Karpas-422 (cell line): Measurements from ENCODE around the gene TMEM51. TPM values are rescaled to one million over a fixed set of nuclear protein-coding genes. Genes with fewer than 3 reads are reported as not detected.

Experiments used
- DNase-seq: peaks from one replicate; pipeline ENCODE4 v3.0.0-alpha.2; 2015
- H2AFZ ChIP-seq: fragments of 200-600 bp; sonication (generic); 2 replicates; pipeline ENCODE4 v1.6.1; 2014; ENCODE audit warnings: antibody characterized with exemption, low read length, mixed read lengths
- H3K27ac ChIP-seq: fragments of 200-600 bp; sonication (generic); 2 replicates; pipeline ENCODE4 v1.5.1; 2014; ENCODE audit warnings: mild to moderate bottlenecking, low read length, moderate library complexity
- H3K27me3 ChIP-seq: fragments of 200-600 bp; sonication (generic); 2 replicates; pipeline ENCODE4 v1.6.1; 2014; ENCODE audit warnings: low read length, mixed read lengths
- H3K36me3 ChIP-seq: fragments of 200-600 bp; sonication (generic); 2 replicates; pipeline ENCODE4 v1.6.1; 2014; ENCODE audit warnings: low read length, mixed read lengths; ENCODE audit not compliant: insufficient read depth
- H3K4me1 ChIP-seq: fragments of 200-600 bp; sonication (generic); 2 replicates; pipeline ENCODE4 v1.6.1; 2014; ENCODE audit warnings: mild to moderate bottlenecking, low read length, mixed read lengths
- H3K4me2 ChIP-seq: fragments of 200-600 bp; sonication (generic); 2 replicates; pipeline ENCODE4 v1.6.1; 2014; ENCODE audit warnings: low read length, low read depth, mild to moderate bottlenecking; ENCODE audit not compliant: poor library complexity, severe bottlenecking
- H3K4me3 ChIP-seq: fragments of 200-600 bp; sonication (generic); 2 replicates; pipeline ENCODE4 v1.5.1; 2014; ENCODE audit warnings: mild to moderate bottlenecking, antibody characterized with exemption, low read length, mixed read lengths
- H3K79me2 ChIP-seq: fragments of 200-600 bp; sonication (generic); 2 replicates; pipeline ENCODE4 v1.6.1; 2014; ENCODE audit warnings: mild to moderate bottlenecking, low read length, mixed read lengths
- H3K9ac ChIP-seq: fragments of 200-600 bp; sonication (generic); 2 replicates; pipeline ENCODE4 v1.6.0; 2014; ENCODE audit warnings: low read length
- H3K9me2 ChIP-seq: fragments of 200-600 bp; sonication (generic), shearing (Covaris generic); replicated peaks from 2 replicates; pipeline ENCODE4 v1.6.0; 2014; ENCODE audit warnings: mild to moderate bottlenecking, low read length, moderate library complexity; ENCODE audit not compliant: insufficient read depth
- H3K9me3 ChIP-seq: fragments of 300-700, 200-600 bp; sonication (generic); 2 replicates; pipeline ENCODE4 v1.6.1; 2014; ENCODE audit warnings: low read length, mixed read lengths
- H4K20me1 ChIP-seq: fragments of 200-600 bp; sonication (generic); 2 replicates; pipeline ENCODE4 v1.6.1; 2014; ENCODE audit warnings: mild to moderate bottlenecking, antibody characterized with exemption, low read length, low read depth; ENCODE audit not compliant: insufficient read depth
- total RNA-seq: library from RNA; depleted of rRNA; stranded (reverse); fragments of >200 nt; shearing (Covaris generic); gene quantifications from 2 replicates; pipeline ENCODE4 v1.2.3, GENCODE V29; 2014; ENCODE audit warnings: low replicate concordance

TMEM51 gene
- total RNA-seq, 1 experiment from 2014 or later: not detected

DNA sequence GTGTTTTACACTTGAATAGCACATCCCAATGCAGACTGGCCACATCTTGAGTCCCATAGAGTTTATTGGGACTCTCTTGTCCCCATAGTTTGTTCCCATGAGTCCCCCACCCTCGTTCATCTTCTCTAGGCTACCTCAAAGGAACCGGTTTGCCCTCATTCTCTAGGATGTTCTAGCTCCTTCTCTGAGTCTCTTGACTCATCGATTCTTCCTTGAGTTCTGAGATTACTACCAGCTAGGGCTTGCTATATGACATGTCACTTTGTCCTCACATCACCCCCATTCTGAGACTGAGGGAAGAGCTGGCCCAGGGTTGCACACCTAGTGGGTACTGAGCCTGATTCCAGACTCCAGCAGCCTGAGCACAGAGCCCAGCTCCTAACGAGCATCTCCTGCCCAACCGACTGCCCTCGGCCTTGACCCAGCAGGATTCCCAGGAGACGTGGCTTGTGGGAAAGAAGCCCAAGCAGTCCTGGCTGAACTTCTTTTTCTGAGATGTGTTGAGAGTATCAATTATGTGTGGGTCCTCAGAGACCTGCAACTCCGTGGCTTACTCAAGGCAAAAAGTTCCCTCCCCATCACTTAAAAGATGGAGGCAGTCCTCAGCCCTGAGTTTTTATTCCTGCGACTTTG lies 42.0 kb downstream of the TMEM51 start:
- no peaks in the 10 kb centered on the region for H3K79me2 ChIP-seq
- H4K20me1 ChIP-seq: no peaks in the 10 kb centered on the region; the same call in 1 of the 2 replicates

GRCh38 chr1:15196069-15196468 lies 42.5 kb downstream of the TMEM51 start:
- Histone ChIP-seq H3K9me3 (no peaks in the 10 kb centered on the region), H3K79me2 (no peaks in the 10 kb centered on the region), H4K20me1 (no peaks in the 10 kb centered on the region; the same call in 1 of the 2 replicates), H3K9ac (no peak overlapping the region), H3K36me3 (no peaks in the 10 kb centered on the region), H3K9me2 (no peaks in the 10 kb centered on the region), H3K4me2 (no peak overlapping the region), H3K27me3 (no peaks in the 10 kb centered on the region), H2AFZ (no peak overlapping the region), H3K4me1 (peaks cover 22% of the 10 kb centered on the region), H3K27ac (no peak overlapping the region), H3K4me3 (no peak overlapping the region)
- no peak for DNase-seq

More for the DNA sequence above, 42.0 kb downstream of the TMEM51 start:
- H3K9me2 ChIP-seq: no peaks in the 10 kb centered on the region
- H2AFZ ChIP-seq: no peak overlapping the region
- no peak overlapping the region for H3K4me2 ChIP-seq
- H3K4me1 ChIP-seq: peaks cover 23% of the 10 kb centered on the region
- H3K9me3 ChIP-seq: no peaks in the 10 kb centered on the region
- H3K36me3 ChIP-seq: no peaks in the 10 kb centered on the region
- no peak overlapping the region for H3K9ac ChIP-seq
- H3K27me3 ChIP-seq: no peaks in the 10 kb centered on the region
- DNase-seq: no peak
- H3K4me3 ChIP-seq: no peak overlapping the region
- H3K27ac ChIP-seq: no peak overlapping the region

GRCh38 chr1:15196807-15197530 lies 43.4 kb downstream of the TMEM51 start:
- Histone ChIP-seq H3K36me3 (no peaks in the 10 kb centered on the region), H3K9ac (no peak overlapping the region), H3K27me3 (no peaks in the 10 kb centered on the region), H4K20me1 (no peaks in the 10 kb centered on the region; the same call in 1 of the 2 replicates), H3K4me2 (no peak overlapping the region), H2AFZ (no peak overlapping the region), H3K9me3 (no peaks in the 10 kb centered on the region), H3K79me2 (no peaks in the 10 kb centered on the region), H3K4me3 (no peak overlapping the region), H3K4me1 (peaks cover 13% of the 10 kb centered on the region), H3K27ac (no peak overlapping the region), H3K9me2 (no peaks in the 10 kb centered on the region)
- DNase-seq: no peak

GRCh38 chr1:15197591-15198447 lies 44.3 kb downstream of the TMEM51 start:
- no peak overlapping the region for H3K9ac ChIP-seq
- no peaks in the 10 kb centered on the region for H3K79me2 ChIP-seq
- no peaks in the 10 kb centered on the region for H3K9me3 ChIP-seq
- no peak overlapping the region for H3K4me3 ChIP-seq
- no peak for DNase-seq
- no peaks in the 10 kb centered on the region for H3K9me2 ChIP-seq
- peaks cover 7% of the 10 kb centered on the region for H3K4me1 ChIP-seq
- no peaks in the 10 kb centered on the region for H3K36me3 ChIP-seq
- no peak overlapping the region for H2AFZ ChIP-seq
- H4K20me1 ChIP-seq: no peaks in the 10 kb centered on the region; the same call in 1 of the 2 replicates
- H3K27me3 ChIP-seq: no peaks in the 10 kb centered on the region
- H3K27ac ChIP-seq: no peak overlapping the region
- H3K4me2 ChIP-seq: no peak overlapping the region

GRCh38 chr1:15198684-15199083 lies 45.1 kb downstream of the TMEM51 start:
- Histone ChIP-seq H3K4me3 (no peak overlapping the region), H3K79me2 (no peaks in the 10 kb centered on the region)

GRCh38 chr1:15201221-15201620 lies 47.7 kb downstream of the TMEM51 start:
- Histone ChIP-seq H3K4me1 (no peaks in the 10 kb centered on the region), H3K9ac (no peak overlapping the region), H3K9me2 (no peaks in the 10 kb centered on the region), H4K20me1 (no peaks in the 10 kb centered on the region; the same call in 1 of the 2 replicates), H3K4me3 (no peak overlapping the region), H3K9me3 (no peaks in the 10 kb centered on the region), H3K4me2 (no peak overlapping the region), H2AFZ (no peak overlapping the region), H3K27ac (no peak overlapping the region), H3K27me3 (no peaks in the 10 kb centered on the region), H3K36me3 (no peaks in the 10 kb centered on the region), H3K79me2 (no peaks in the 10 kb centered on the region)
- DNase-seq: no peak

More at GRCh38 chr1:15198684-15199083, 45.1 kb downstream of the TMEM51 start:
- H3K9ac ChIP-seq: no peak overlapping the region
- H3K9me3 ChIP-seq: no peaks in the 10 kb centered on the region
- no peak overlapping the region for H2AFZ ChIP-seq
- no peaks in the 10 kb centered on the region for H3K9me2 ChIP-seq
- no peaks in the 10 kb centered on the region for H3K36me3 ChIP-seq
- no peaks in the 10 kb centered on the region for H3K27me3 ChIP-seq
- no peaks in the 10 kb centered on the region; the same call in 1 of the 2 replicates for H3K4me1 ChIP-seq
- H3K4me2 ChIP-seq: no peak overlapping the region
- no peaks in the 10 kb centered on the region; the same call in 1 of the 2 replicates for H4K20me1 ChIP-seq
- no peak overlapping the region for H3K27ac ChIP-seq
- no peak for DNase-seq

GRCh38 chr1:15201849-15202551 lies 48.5 kb downstream of the TMEM51 start:
- Histone ChIP-seq H3K27me3 (no peaks in the 10 kb centered on the region), H2AFZ (no peak overlapping the region), H3K9me3 (no peaks in the 10 kb centered on the region), H3K4me3 (no peak overlapping the region), H3K4me1 (no peaks in the 10 kb centered on the region), H3K4me2 (no peak overlapping the region), H3K36me3 (no peaks in the 10 kb centered on the region), H4K20me1 (no peaks in the 10 kb centered on the region; the same call in 1 of the 2 replicates), H3K79me2 (no peaks in the 10 kb centered on the region), H3K9ac (no peak overlapping the region), H3K9me2 (no peaks in the 10 kb centered on the region), H3K27ac (no peak overlapping the region)
- DNase-seq: no peak
